K562 (cell line): ENCODE results near the gene ZNF723. TPM values are rescaled to one million over a fixed set of nuclear protein-coding genes. Genes with fewer than 3 reads are reported as not detected.

Experiments used
- ATAC-seq: fragments of 200-7000 bp; cut with Tn5 transposase; 3 replicates; pipeline ENCODE4 v1.9.1; 2020; ENCODE audit warnings: moderate library complexity
- Bru-seq: library from RNA; stranded (reverse); fragments of 400-500 nt; gene quantifications from one replicate; lab custom pipeline; 2021; lab: Mats Ljungman, UMichigan
- BruChase-seq, 2 experiments: library from RNA; stranded (reverse); fragments of 400-500 nt; gene quantifications; one replicate each; lab custom pipeline; 2021; lab: Mats Ljungman, UMichigan
- BruUV-seq: library from RNA; stranded (reverse); fragments of 400-500 nt; replicated peaks from 2 replicates; lab custom pipeline; 2021; lab: Mats Ljungman, UMichigan
- CTCF ChIA-PET: fragments of 300-600 bp; formaldehyde crosslinking; extraction: SDS; loops from one replicate; lab custom pipeline; 2021; ENCODE audit warnings: low intra/inter-chr PET ratio; lab: Yijun Ruan, JAX
- POLR2A ChIA-PET: fragments of 300-600, 350-650 bp; sonication (Branson Sonifier 250); formaldehyde crosslinking; extraction: SDS; loops from one replicate; lab custom pipeline; 2021; ENCODE audit warnings: antibody characterized with exemption, inconsistent platforms; lab: Yijun Ruan, JAX
- DNase-seq, 4 experiments: peaks; one replicate each; pipeline versions ENCODE4 v3.0.0 to v3.0.0-alpha.2; 2011 to 2018; ENCODE audit warnings: low spot score in 3 of 4, mixed read lengths in 3 of 4; ENCODE audit errors: extremely low read depth in 1 of 4
- FAIRE-seq: peaks from 2 replicates; lab custom pipeline; 2011; peaks lifted over from hg19 to GRCh38; lab: Jason Lieb, UNC
- H2AFZ ChIP-seq: 2 replicates; pipeline ENCODE4 v1.6.0; 2011; ENCODE audit warnings: low read depth, low read length, control low read depth, inconsistent platforms
- H3K27ac ChIP-seq: fragments of 200-600 bp; 3 replicates; pipeline ENCODE4 v1.8.0; 2011; ENCODE audit warnings: low read depth, mild to moderate bottlenecking, control low read depth, inconsistent platforms, low read length, moderate library complexity, mixed read lengths; ENCODE audit errors: extremely low read depth
- H3K27me3 ChIP-seq, 2 experiments: fragments of 300-600 bp in 1 of 2; 2 replicates in 1 of 2; 3 replicates in 1 of 2; pipeline versions ENCODE4 v1.6.0 to v1.8.0; 2011; ENCODE audit warnings: inconsistent platforms in 2 of 2, low read length in 2 of 2, mild to moderate bottlenecking in 1 of 2, mixed read lengths in 1 of 2, moderate library complexity in 1 of 2; ENCODE audit not compliant: control insufficient read depth in 2 of 2, insufficient read depth in 2 of 2
- H3K36me3 ChIP-seq: fragments of 300-600 bp; 3 replicates; pipeline ENCODE4 v1.8.0; 2011; ENCODE audit warnings: mild to moderate bottlenecking, low read length, inconsistent platforms; ENCODE audit not compliant: control insufficient read depth, insufficient read depth
- H3K4me1 ChIP-seq, 2 experiments: fragments of 200-600 bp in 1 of 2; replicated peaks in 1 of 2; 2 replicates in 1 of 2; 3 replicates in 1 of 2; pipeline versions ENCODE4 v1.5.1 to v1.8.0; 2011; ENCODE audit warnings: inconsistent platforms in 2 of 2, low read length in 2 of 2, mild to moderate bottlenecking in 1 of 2, mixed read lengths in 1 of 2, moderate library complexity in 1 of 2; ENCODE audit not compliant: control insufficient read depth in 2 of 2, insufficient read depth in 2 of 2
- H3K4me2 ChIP-seq: 2 replicates; pipeline ENCODE4 v1.6.1; 2011; ENCODE audit warnings: low read length, control low read depth, inconsistent platforms, mixed read lengths; ENCODE audit not compliant: insufficient read depth
- H3K4me3 ChIP-seq: fragments of 200-600 bp; sonication (generic), shearing (Covaris generic); 2 replicates; pipeline ENCODE4 v1.5.1; 2016; ENCODE audit warnings: control low read depth, inconsistent platforms
- H3K79me2 ChIP-seq: fragments of 200-600 bp; 3 replicates; pipeline ENCODE4 v1.8.0; 2011; ENCODE audit warnings: low read length, inconsistent platforms; ENCODE audit not compliant: control insufficient read depth, insufficient read depth
- H3K9ac ChIP-seq, 2 experiments: 2 replicates each; pipeline versions ENCODE4 v1.6.0 to v1.6.1; 2011; ENCODE audit warnings: low read depth in 2 of 2, low read length in 2 of 2, control low read depth in 1 of 2, inconsistent platforms in 1 of 2, mild to moderate bottlenecking in 1 of 2, mixed read lengths in 1 of 2; ENCODE audit not compliant: insufficient read depth in 1 of 2
- H3K9me1 ChIP-seq: one replicate; pipeline ENCODE4 v1.6.0; 2011; ENCODE audit warnings: inconsistent platforms, mild to moderate bottlenecking, low read length, moderate library complexity; ENCODE audit not compliant: control insufficient read depth, insufficient read depth
- H3K9me3 ChIP-seq: replicated peaks from 2 replicates; pipeline ENCODE4 v1.5.1; 2011; ENCODE audit warnings: low read depth, low read length, inconsistent platforms; ENCODE audit not compliant: control insufficient read depth, insufficient read depth
- H4K20me1 ChIP-seq: replicated peaks from 2 replicates; pipeline ENCODE4 v1.6.1; 2011; ENCODE audit warnings: low read length, inconsistent platforms, mixed read lengths; ENCODE audit not compliant: control insufficient read depth, insufficient read depth
- ETV6 ChIP-seq, 3 experiments: fragments of 150-350 bp in 1 of 3; sonication (generic) in 1 of 3; formaldehyde crosslinking in 1 of 3; IDR thresholded peaks; 2 replicates each; pipeline versions ENCODE4 v1.6.1 to v1.8.0; 2014 to 2022; ENCODE audit warnings: borderline replicate concordance in 2 of 3, low read depth in 2 of 3, antibody characterized with exemption in 1 of 3, low read length in 1 of 3, mild to moderate bottlenecking in 1 of 3, missing genetic modification reagents in 1 of 3
- MLX ChIP-seq, 2 experiments: fragments of 450-650 bp in 1 of 2; sonication (generic) in 1 of 2; formaldehyde crosslinking; conservative IDR thresholded peaks; 2 replicates each; pipeline versions ENCODE4 v1.4.0 to v1.8.1; 2020 to 2022; ENCODE audit warnings: mild to moderate bottlenecking in 1 of 2, missing genetic modification reagents in 1 of 2
- NFYB ChIP-seq: IDR thresholded peaks from 2 replicates; pipeline ENCODE4 v1.6.1; 2011; ENCODE audit warnings: mild to moderate bottlenecking, moderate library complexity; ENCODE audit not compliant: insufficient read length; ENCODE audit errors: extremely low read depth
- PPARD ChIP-seq: fragments of 250-450 bp; sonication (Bioruptor Pico); IDR thresholded peaks from 2 replicates; pipeline ENCODE4 v1.8.0; 2022; ENCODE audit warnings: inconsistent platforms, mild to moderate bottlenecking, moderate library complexity
- SREBF2 ChIP-seq: sonication (generic); formaldehyde crosslinking; IDR thresholded peaks from 2 replicates; pipeline ENCODE4 v1.4.0; 2020; ENCODE audit warnings: mild to moderate bottlenecking, missing genetic modification reagents
- ZNF184 ChIP-seq: sonication (generic); formaldehyde crosslinking; IDR thresholded peaks from 2 replicates; pipeline ENCODE4 v1.5.0; 2020; ENCODE audit warnings: missing genetic modification reagents
- ZNF253 ChIP-seq: fragments of 250-450 bp; sonication (Bioruptor Pico); conservative IDR thresholded peaks from 2 replicates; pipeline ENCODE4 v1.6.1; 2021; ENCODE audit warnings: mild to moderate bottlenecking
- ZNF436 ChIP-seq: fragments of 250-450, 450-650 bp; sonication (Bioruptor Pico); formaldehyde crosslinking; IDR thresholded peaks from 2 replicates; pipeline ENCODE4 v1.7.0; 2020; ENCODE audit warnings: mild to moderate bottlenecking
- ZNF449 ChIP-seq: fragments of 250-450 bp; sonication (Bioruptor Pico); IDR thresholded peaks from 2 replicates; pipeline ENCODE4 v1.8.0; 2022; ENCODE audit warnings: moderate library complexity, mild to moderate bottlenecking, inconsistent platforms
- ZNF79 ChIP-seq: fragments of 250-450 bp; sonication (Bioruptor Pico); IDR thresholded peaks from 2 replicates; pipeline ENCODE4 v1.4.0; 2020; ENCODE audit warnings: low read depth, mild to moderate bottlenecking, moderate library complexity
- WGBS: fragments of 100-300 bp; shearing (Covaris generic); methylation state at CpG from one replicate; pipeline ENCODE4 v1.1.6; 2016; ENCODE audit warnings: low coverage, mixed read lengths; ENCODE audit not compliant: insufficient coverage; ENCODE audit errors: missing lambda C conversion rate; 5-methylcytosine and 5-hydroxymethylcytosine counted together
- in situ Hi-C: fragments of 300-500 bp; cut with MboI; formaldehyde crosslinking; loops from 4 replicates; pipeline ENCODE4 v1.15.0; 2018; ENCODE audit warnings: inconsistent platforms, mixed read lengths
- intact Hi-C: fragments of 100-400 bp; cut with micrococcal nuclease; formaldehyde crosslinking; loops from 2 replicates; pipeline ENCODE4 v1.14.2; 2022
- long read RNA-seq, 3 experiments: library from polyadenylated mRNA in 2 of 3; library from RNA in 1 of 3; unstranded in 2 of 3; stranded (forward) in 1 of 3; transcript quantifications; one replicate each; pipeline ENCODE4 v2.0.0, GENCODE V29; 2019 to 2022
- polyA minus RNA-seq, 3 experiments: library from RNA; depleted of rRNA, polyadenylated mRNA; stranded (reverse); fragments of >200 nt; gene quantifications; 2 replicates each; pipeline ENCODE4 v1.2.3, GENCODE V29; 2011
- polyA plus RNA-seq, 8 experiments: library from polyadenylated mRNA; depleted of rRNA in 4 of 8; stranded (reverse) in 5 of 8; unstranded in 3 of 8; fragments of >200 nt; fragmentation: Nextera tagmentation in 2 of 8; fragmentation: Illumina TruSeq in 1 of 8; extraction: Ambion mirVana in 2 of 8; extraction: Trizol in 1 of 8; gene quantifications; 2 replicates each; pipeline versions ENCODE4 v1.2.1 to v1.2.3, GENCODE V29; 2011 to 2014; ENCODE audit warnings: inconsistent platforms in 1 of 8, missing spikeins in 1 of 8
- total RNA-seq, 7 experiments: library from RNA; depleted of rRNA in 6 of 7; stranded (reverse); fragments of >200 nt in 6 of 7; fragmentation: Illumina TruSeq in 2 of 7; extraction: Trizol in 2 of 7; gene quantifications; 2 replicates each; pipeline versions ENCODE4 v1.2.1 to v1.2.3, GENCODE V29; 2011 to 2021; ENCODE audit warnings: low replicate concordance in 1 of 7

ZNF723 gene
- total RNA-seq (2011; cell fraction: chromatin; rRNA removed; ENCODE audit: low replicate concordance), result not detected in 2 replicates
- not detected in 2 replicates for total RNA-seq (2011; cell fraction: nucleolus; rRNA removed)
- total RNA-seq (2011; cell fraction: nucleoplasm; rRNA removed), result not detected in 2 replicates
- total RNA-seq (2014; rRNA removed) (0.18 TPM in 1 of 2 replicates, not detected in the other), total RNA-seq (2014; rRNA removed; fragmentation: Illumina TruSeq; extraction: Trizol) (0.07 TPM in 1 of 2 replicates, not detected in the other), total RNA-seq (2015; rRNA removed; fragmentation: Illumina TruSeq; extraction: Trizol) (0.11 TPM in 2 replicates), total RNA-seq (2021) (not detected in 2 replicates), polyA plus RNA-seq (2011; rRNA removed) (not detected in 2 replicates), polyA plus RNA-seq (2014; fragmentation: Illumina TruSeq; extraction: Trizol) (not detected in 2 replicates), polyA plus RNA-seq (2014; fragmentation: Nextera tagmentation; extraction: Ambion mirVana) (not detected), polyA plus RNA-seq (2014; rRNA removed) (0.04 TPM in 1 of 2 replicates, not detected in the other), polyA minus RNA-seq (2011; rRNA and poly(A)+ RNA removed) (not detected in 2 replicates), Bru-seq, nascent RNA (percentile 14 among the genes with signal in this experiment), BruChase-seq, experiment 1, labeled RNA remaining after a 2-hour chase (percentile 21 among the genes with signal in this experiment), BruChase-seq, experiment 2, labeled RNA remaining after a 6-hour chase (percentile 16 among the genes with signal in this experiment)
- not detected in 2 replicates for polyA plus RNA-seq (2011; cell fraction: cytosol; rRNA removed)
- polyA plus RNA-seq (2011; cell fraction: nucleus; rRNA removed), result not detected in 2 replicates
- 0.10 TPM in 1 of 2 replicates, not detected in the other for polyA plus RNA-seq (2012)
- not detected in 2 replicates for polyA minus RNA-seq (2011; cell fraction: cytosol; rRNA and poly(A)+ RNA removed)
- not detected in 2 replicates for polyA minus RNA-seq (2011; cell fraction: nucleus; rRNA and poly(A)+ RNA removed)
- long read RNA-seq, experiment 1, result 0 reads
- long read RNA-seq, experiment 2, result 0 reads
- long read RNA-seq, experiment 3, result 0 reads

GRCh38 chr19:22832031-22832762 is at the start of gene ZNF723:
TSS of gene ZNF723 (plus strand) at chr19:22832291. CDS start at chr19:22832380, 89 bp downstream.
- Histone ChIP-seq H3K4me1 (no peaks in the 10 kb centered on the region), H3K4me3 (no peak within 1 kb of the TSS), H3K9ac (no peak within 1 kb of the TSS), H3K4me2 (no peak within 1 kb of the TSS), H2AFZ (no peak within 1 kb of the TSS), H3K79me2 (no peaks in the 10 kb centered on the region), H3K9me3 (no peaks in the 10 kb centered on the region), H3K36me3 (no peaks in the 10 kb centered on the region), H3K27ac (no peak within 1 kb of the TSS), H3K27me3 (no peaks in the 10 kb centered on the region), H4K20me1 (no peaks in the 10 kb centered on the region), H3K9me1 (no peaks in the 10 kb centered on the region)
- FAIRE-seq (no peak), ATAC-seq (no peak), DNase-seq (no peak)
- intact Hi-C loops, result no loop called here
- POLR2A ChIA-PET, result no interaction called here
- no TSS peak for BruUV-seq
- CTCF ChIA-PET, result no interaction called here
- in situ Hi-C loops, result no loop called here
- 3% methylated on average over 25 of the region's 31 CpGs for WGBS
- TF ChIP-seq ZNF253 (CRISPR knock-in tag) (no peak), ZNF436 (CRISPR knock-in tag) (no peak), ETV6 (IDR thresholded peaks at IDR 0.05; ENCODE audit: borderline replicate concordance in 1 of 2, low read depth in 2 of 2, low read length in 1 of 2) (no peak), ETV6 (CRISPR knock-in tag; IDR thresholded peaks at IDR 0.05; ENCODE audit: borderline replicate concordance) (no peak), SREBF2 (CRISPR knock-in tag) (no peak), PPARD (CRISPR knock-in tag) (no peak), ZNF449 (no peak), NFYB (no peak), ZNF79 (CRISPR knock-in tag) (no peak), MLX (CRISPR knock-in tag; conservative IDR thresholded peaks at IDR 0.05) (no peak), ZNF184 (CRISPR knock-in tag) (no peak)
